CD4-positive, CD25-positive, alpha-beta regulatory T cell (primary cell): Measurements from ENCODE around the gene TTLL13. TPM values are rescaled to one million over a fixed set of nuclear protein-coding genes. Genes with fewer than 3 reads are reported as not detected.
A peak's percentile ranks its signal among the peaks of the same experiment; 100 is the strongest.
"Not testable (repeated sequence)": the region's sequence is repeated elsewhere in the genome, so short reads cannot be mapped to it uniquely, and the experiment has no call there.

Experiments used
- ATAC-seq, 2 donors: fragments of 150-1000 bp; cut with Tn5 transposase; one replicate each; pipeline ENCODE4 v1.10.0; 2021; ENCODE audit warnings: low read depth in 2 of 2, moderate number of reproducible peaks in 2 of 2, moderate library complexity in 1 of 2
- DNase-seq, 3 donors: peaks; one replicate each; pipeline versions ENCODE4 v3.0.0 to v3.0.0-alpha.2; 2012 to 2022; ENCODE audit warnings: mixed read lengths in 1 of 3
- H3K27ac ChIP-seq: one replicate; pipeline ENCODE4 v1.7.0; 2013; ENCODE audit warnings: mild to moderate bottlenecking, low read length; ENCODE audit not compliant: insufficient read depth, poor library complexity, severe bottlenecking
- H3K27me3 ChIP-seq: one replicate; pipeline ENCODE4 v1.7.0; 2013; ENCODE audit warnings: low read length; ENCODE audit not compliant: control insufficient read depth, insufficient read depth
- H3K36me3 ChIP-seq: one replicate; pipeline ENCODE4 v1.7.0; 2013; ENCODE audit warnings: mild to moderate bottlenecking, low read length, moderate library complexity; ENCODE audit not compliant: control insufficient read depth, insufficient read depth
- H3K4me1 ChIP-seq: 2 replicates; pipeline ENCODE4 v1.7.0; 2013; ENCODE audit warnings: mild to moderate bottlenecking, low read length; ENCODE audit not compliant: insufficient read depth, control insufficient read depth, poor library complexity, severe bottlenecking
- H3K4me3 ChIP-seq: one replicate; pipeline ENCODE4 v1.7.0; 2013; ENCODE audit warnings: low read depth, mild to moderate bottlenecking, low read length, moderate library complexity
- H3K9me3 ChIP-seq, 2 experiments: 1 replicate in 1 of 2; 2 replicates in 1 of 2; pipeline ENCODE4 v1.7.0; 2013; ENCODE audit warnings: low read length in 2 of 2, mild to moderate bottlenecking in 1 of 2, moderate library complexity in 1 of 2; ENCODE audit not compliant: control insufficient read depth in 2 of 2
- H3K27ac Mint-ChIP-seq, 3 donors: one replicate each; pipeline ENCODE4 v1.8.0; 2020 to 2022; ENCODE audit warnings: mild to moderate bottlenecking in 3 of 3, mixed read lengths in 3 of 3, moderate library complexity in 2 of 3
- H3K27me3 Mint-ChIP-seq: one replicate; pipeline ENCODE4 v1.8.0; 2022; ENCODE audit warnings: mild to moderate bottlenecking, mixed read lengths
- H3K36me3 Mint-ChIP-seq: one replicate; pipeline ENCODE4 v1.8.0; 2020; ENCODE audit warnings: mixed read lengths
- H3K4me1 Mint-ChIP-seq, 4 donors: one replicate each; pipeline ENCODE4 v1.8.0; 2020 to 2022; ENCODE audit warnings: mixed read lengths in 4 of 4, mild to moderate bottlenecking in 1 of 4
- H3K4me3 Mint-ChIP-seq, 4 donors: one replicate each; pipeline ENCODE4 v1.8.0; 2020 to 2022; ENCODE audit warnings: mild to moderate bottlenecking in 4 of 4, mixed read lengths in 4 of 4, moderate library complexity in 3 of 4
- H3K9me3 Mint-ChIP-seq, 7 donors: one replicate each; pipeline ENCODE4 v1.8.0; 2020 to 2022; ENCODE audit warnings: mixed read lengths in 7 of 7, mild to moderate bottlenecking in 3 of 7, moderate library complexity in 2 of 7
- polyA plus RNA-seq, 4 donors: library from polyadenylated mRNA; unstranded; fragments of 300-500 nt; fragmentation: Illumina TruSeq; gene quantifications; one replicate each; pipeline ENCODE4 v1.2.3, GENCODE V29; 2021
- total RNA-seq: library from RNA; stranded (reverse); gene quantifications from one replicate; pipeline ENCODE4 v1.2.3, GENCODE V29; 2022

The TTLL13 gene
- total and polyA plus RNA-seq, 5 donors from 2014 or later = 0.13 to 0.64 (median 0.21) TPM; not detected in 1

DNA sequence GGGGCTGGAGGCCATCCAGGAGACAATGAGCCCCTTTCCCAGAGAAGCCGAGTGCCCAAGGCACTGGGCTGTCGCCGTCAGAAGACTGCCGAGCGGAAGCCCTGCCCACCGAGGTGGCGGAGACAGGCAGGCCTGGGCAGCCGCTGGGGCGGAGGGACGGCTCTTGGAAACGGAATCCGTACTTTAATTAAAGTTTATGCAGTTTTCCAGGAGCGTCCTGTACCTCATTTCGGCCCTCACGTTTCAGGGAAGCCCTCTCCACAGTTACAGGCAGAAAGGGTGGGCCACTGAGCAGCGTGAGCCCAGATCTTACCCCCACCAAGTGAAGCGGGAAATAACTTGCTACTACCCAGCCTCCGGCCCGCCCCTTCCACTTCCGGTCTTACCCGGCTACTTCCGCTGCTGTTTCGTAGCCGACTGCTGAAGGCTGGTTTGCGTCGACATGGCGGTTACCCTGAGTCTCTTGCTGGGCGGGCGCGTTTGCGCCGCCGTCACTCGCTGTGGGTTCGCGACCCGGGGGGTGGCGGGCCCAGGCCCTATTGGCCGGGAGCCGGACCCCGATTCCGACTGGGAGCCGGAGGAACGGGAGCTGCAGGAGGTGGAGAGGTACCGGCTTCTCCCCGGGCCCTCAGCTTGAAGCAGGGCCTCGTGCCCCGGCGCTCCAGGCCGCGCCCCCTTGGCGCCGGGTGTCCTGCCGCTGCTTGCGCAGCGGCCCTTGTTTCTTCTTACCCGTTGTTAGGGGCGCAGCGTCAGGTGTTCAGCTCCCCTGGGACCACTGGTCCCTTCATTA lies 16.1 kb downstream of the TTLL13 start, which contains the start of gene NGRN:
Gene NGRN (plus strand): TSS at position 402 of the 790 bp plus-strand sequence. CDS start 41 bp downstream, at position 443.
- peaks cover 14% of the 10 kb centered on the region for H3K36me3 ChIP-seq
- no peaks in the 10 kb centered on the region for H3K27me3 ChIP-seq
- Mint-ChIP-seq H3K27ac (peak within 1 kb of the TSS; percentile 98 to 99 (median 99)), H3K36me3 (peaks cover 24% of the 10 kb centered on the region), H3K9me3 (no peaks in the 10 kb centered on the region), H3K4me3 (peak within 1 kb of the TSS; percentile 96 to 99 (median 97)), H3K27me3 (no peaks in the 10 kb centered on the region), H3K4me1 (peaks cover 23 to 63% (median 42%) of the 10 kb centered on the region in 4 donors)
- H3K4me1 ChIP-seq = peaks cover 57% of the 10 kb centered on the region
- H3K9me3 ChIP-seq = no peaks in the 10 kb centered on the region
- peak within 1 kb of the TSS; percentile 98 for H3K27ac ChIP-seq
- ATAC-seq (peak; percentile 91 to 92), DNase-seq (peak; percentile 88 to 97 (median 94))
- peak within 1 kb of the TSS; percentile 90 for H3K4me3 ChIP-seq

DNA sequence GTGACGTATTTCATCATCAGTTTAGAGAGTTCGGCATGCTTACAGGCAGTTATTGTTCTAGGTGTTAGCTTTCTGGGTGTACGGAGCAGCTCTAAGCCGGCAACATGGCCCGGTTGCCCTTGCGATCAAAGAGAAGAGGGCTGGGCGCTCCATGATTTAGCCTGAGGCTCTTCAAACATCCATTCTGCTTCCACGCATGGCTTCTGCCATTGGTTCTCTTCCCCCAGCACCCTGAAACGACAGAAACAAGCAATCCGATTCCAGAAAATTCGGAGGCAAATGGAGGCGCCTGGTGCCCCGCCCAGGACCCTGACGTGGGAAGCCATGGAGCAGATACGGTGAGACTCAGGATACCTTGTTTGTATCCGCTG lies 16.7 kb downstream of the TTLL13 start:
- ATAC-seq (peak; percentile 15 to 21), DNase-seq (peak in 1 of 3 donors; percentile 42)
- Histone ChIP-seq H3K27ac (peak overlapping the region; percentile 98), H3K36me3 (peaks cover 20% of the 10 kb centered on the region), H3K27me3 (no peaks in the 10 kb centered on the region), H3K4me3 (peak overlapping the region; percentile 90), H3K9me3 (no peaks in the 10 kb centered on the region), H3K4me1 (peaks cover 62% of the 10 kb centered on the region)
- peak overlapping the region; percentile 96 to 99 (median 97) for H3K4me3 Mint-ChIP-seq
- no peaks in the 10 kb centered on the region for H3K9me3 Mint-ChIP-seq
- no peaks in the 10 kb centered on the region for H3K27me3 Mint-ChIP-seq
- peaks cover 25 to 69% (median 45%) of the 10 kb centered on the region in 4 donors for H3K4me1 Mint-ChIP-seq
- H3K36me3 Mint-ChIP-seq = peaks cover 27% of the 10 kb centered on the region
- peak overlapping the region; percentile 98 to 99 (median 99) for H3K27ac Mint-ChIP-seq

DNA sequence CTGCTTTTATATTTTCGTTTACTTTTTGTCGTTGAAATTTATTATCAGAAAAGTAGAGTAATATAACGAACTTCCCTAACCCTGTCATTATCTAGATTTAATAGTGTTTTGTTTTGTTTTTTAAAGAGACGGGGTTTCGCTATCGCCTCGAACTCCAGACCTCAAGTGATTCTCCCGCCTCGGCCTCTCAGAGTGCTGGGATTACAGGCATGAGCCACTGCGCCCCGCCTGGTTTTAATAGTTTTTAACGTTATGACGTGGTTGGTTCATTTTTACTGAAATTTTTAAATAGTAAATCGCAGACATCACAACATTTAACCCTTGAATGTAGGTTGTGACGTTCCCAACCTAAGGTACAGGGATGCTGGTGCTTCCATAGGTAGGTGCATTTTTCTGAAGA lies 17.1 kb downstream of the TTLL13 start:
- Mint-ChIP-seq H3K9me3 (no peaks in the 10 kb centered on the region), H3K27me3 (no peaks in the 10 kb centered on the region), H3K4me3 (peak overlapping the region; percentile 96 to 99 (median 97)), H3K27ac (peak overlapping the region; percentile 98 to 99 (median 99)), H3K4me1 (peaks cover 25 to 73% (median 47%) of the 10 kb centered on the region in 4 donors), H3K36me3 (peaks cover 31% of the 10 kb centered on the region)
- ATAC-seq (no peak), DNase-seq (peak in 2 of 3 donors; percentile 15 to 19)
- Histone ChIP-seq H3K27me3 (no peaks in the 10 kb centered on the region), H3K36me3 (peaks cover 24% of the 10 kb centered on the region), H3K4me3 (peak overlapping the region; percentile 90), H3K27ac (peak overlapping the region; percentile 98), H3K9me3 (no peaks in the 10 kb centered on the region), H3K4me1 (peaks cover 67% of the 10 kb centered on the region)

DNA sequence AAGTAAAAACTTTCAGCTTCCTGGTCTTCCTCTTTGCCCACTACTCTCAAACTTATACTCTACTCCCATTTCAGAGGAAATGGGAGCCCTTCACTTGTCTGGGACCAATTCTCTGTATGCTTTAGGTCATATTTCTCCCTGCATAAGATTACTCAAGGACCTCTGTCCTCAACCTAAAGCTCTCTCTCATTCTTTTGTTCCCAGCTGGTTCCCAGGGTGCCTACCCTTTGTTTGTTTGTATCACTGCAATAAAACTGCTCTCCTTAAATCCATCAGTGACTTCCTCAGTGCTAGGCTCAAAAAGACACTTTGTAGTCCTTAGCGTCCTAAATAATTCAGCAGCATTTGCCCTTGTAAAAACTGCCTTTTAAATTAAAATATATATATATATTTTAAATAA lies 19.1 kb downstream of the TTLL13 start:
- Mint-ChIP-seq H3K4me1 (peaks cover 32 to 87% (median 60%) of the 10 kb centered on the region in 4 donors), H3K4me3 (peak overlapping the region; percentile 96 to 99 (median 97)), H3K9me3 (no peaks in the 10 kb centered on the region), H3K36me3 (peaks cover 32% of the 10 kb centered on the region), H3K27me3 (no peaks in the 10 kb centered on the region), H3K27ac (peak overlapping the region in 2 of 3 donors; percentile 52 to 56)
- Histone ChIP-seq H3K4me3 (peak overlapping the region; percentile 90), H3K9me3 (no peaks in the 10 kb centered on the region), H3K36me3 (peaks cover 43% of the 10 kb centered on the region), H3K4me1 (peaks cover 69% of the 10 kb centered on the region), H3K27me3 (no peaks in the 10 kb centered on the region), H3K27ac (no peak overlapping the region)
- ATAC-seq (no peak), DNase-seq (no peak)

DNA sequence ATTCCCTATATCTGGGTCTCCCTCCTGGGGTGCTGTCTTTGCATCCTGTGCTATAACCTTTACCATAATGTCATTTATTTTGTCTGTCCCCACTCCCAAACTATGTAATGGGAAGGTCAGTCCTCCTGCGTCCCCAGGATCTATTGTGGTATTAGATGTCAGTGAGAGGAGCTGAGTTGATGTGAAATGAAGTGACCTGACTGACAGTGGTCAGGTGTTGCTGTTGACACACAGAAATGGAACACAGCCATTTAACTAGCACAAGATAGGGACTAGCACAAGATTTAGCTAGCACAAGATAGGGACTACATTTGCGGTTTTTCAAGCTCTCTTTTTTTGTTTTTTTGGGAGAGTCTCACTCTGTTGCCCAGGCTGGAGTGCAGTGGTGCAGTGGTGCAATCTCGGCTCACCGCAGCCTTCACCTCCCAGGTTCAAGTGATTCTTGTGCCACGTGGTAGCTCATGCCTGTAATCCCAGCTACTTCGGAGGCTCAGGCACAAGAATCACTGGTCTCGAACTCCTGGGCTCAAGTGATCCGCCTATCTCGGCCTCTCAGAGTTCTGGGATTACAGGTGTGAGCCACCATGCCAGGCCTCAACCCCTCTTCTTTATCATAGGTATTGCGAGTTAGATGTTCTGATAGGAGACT lies 21.3 kb downstream of the TTLL13 start:
- no peak for DNase-seq
- Histone ChIP-seq H3K27ac (no peak overlapping the region), H3K27me3 (no peaks in the 10 kb centered on the region), H3K9me3 (no peaks in the 10 kb centered on the region), H3K36me3 (peaks cover 47% of the 10 kb centered on the region), H3K4me3 (no peak overlapping the region), H3K4me1 (peaks cover 57% of the 10 kb centered on the region)
- Mint-ChIP-seq H3K4me1 (peaks cover 32 to 78% (median 51%) of the 10 kb centered on the region in 4 donors), H3K4me3 (peak overlapping the region in 3 of 4 donors; percentile 47 to 79 (median 72)), H3K9me3 (no peaks in the 10 kb centered on the region), H3K27me3 (no peaks in the 10 kb centered on the region), H3K27ac (peak overlapping the region; percentile 34 to 95 (median 65)), H3K36me3 (peaks cover 41% of the 10 kb centered on the region)
- no peak for ATAC-seq

DNA sequence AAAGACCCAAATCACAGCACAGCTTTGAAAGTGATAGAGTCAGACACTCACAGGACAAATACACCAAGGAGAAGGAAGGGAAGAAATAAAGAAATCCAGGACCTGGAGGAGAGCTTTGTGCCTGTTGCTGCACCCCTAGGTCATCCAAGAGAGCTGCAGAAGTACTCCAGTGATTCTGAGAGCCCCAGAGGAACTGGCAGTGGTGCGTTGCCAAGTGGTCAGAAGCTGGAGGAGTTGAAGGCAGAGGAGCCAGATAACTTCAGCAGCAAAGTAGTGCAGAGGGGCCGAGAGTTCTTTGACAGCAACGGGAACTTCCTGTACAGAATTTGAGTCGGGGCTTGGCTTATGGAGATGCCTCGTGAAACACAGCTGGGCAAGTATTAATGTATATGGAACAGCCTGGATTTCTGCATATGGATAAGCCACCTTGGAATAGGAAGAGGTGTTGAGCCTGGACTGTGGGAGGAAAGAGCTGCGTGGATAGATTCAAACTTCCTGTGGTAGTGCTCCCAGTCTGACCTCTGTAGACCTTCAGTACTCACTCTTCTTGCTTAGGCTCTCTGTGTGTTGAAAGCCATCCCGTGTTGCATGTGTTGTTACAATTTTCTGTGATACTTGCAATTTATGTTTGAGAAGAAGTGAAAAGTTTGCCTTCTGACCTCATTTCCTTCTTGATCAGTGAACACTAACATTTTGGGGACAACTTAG lies 22.3 kb downstream of the TTLL13 start:
- Mint-ChIP-seq H3K27me3 (no peaks in the 10 kb centered on the region), H3K27ac (peak overlapping the region in 2 of 3 donors; percentile 10 to 64), H3K9me3 (no peaks in the 10 kb centered on the region), H3K4me3 (peak overlapping the region in 2 of 4 donors; percentile 5 to 32), H3K4me1 (peaks cover 29 to 71% (median 48%) of the 10 kb centered on the region in 4 donors), H3K36me3 (peaks cover 45% of the 10 kb centered on the region)
- no peak for DNase-seq
- no peaks in the 10 kb centered on the region for H3K27me3 ChIP-seq
- H3K36me3 ChIP-seq = peaks cover 48% of the 10 kb centered on the region
- H3K4me1 ChIP-seq = peaks cover 51% of the 10 kb centered on the region
- no peak for ATAC-seq
- H3K4me3 ChIP-seq = no peak overlapping the region
- no peaks in the 10 kb centered on the region for H3K9me3 ChIP-seq
- no peak overlapping the region for H3K27ac ChIP-seq

DNA sequence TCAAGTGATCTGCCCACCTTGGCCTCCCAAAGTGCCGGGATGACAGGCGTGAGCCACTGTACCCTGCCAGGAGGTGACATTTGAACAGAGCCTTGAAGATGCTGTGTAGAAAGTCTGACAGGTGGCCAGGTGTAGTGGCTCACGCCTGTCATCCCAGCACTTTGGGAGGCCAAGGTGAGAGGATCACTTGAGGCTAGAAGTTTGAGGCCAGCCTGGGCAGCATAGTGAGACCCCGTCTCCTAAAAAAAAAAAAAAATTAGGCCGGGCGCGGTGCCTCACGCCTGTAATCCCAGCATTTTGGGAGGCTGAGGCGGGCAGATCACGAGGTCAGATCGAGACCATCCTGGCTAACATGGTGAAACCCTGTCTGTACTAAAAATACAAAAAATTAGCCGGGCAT lies 29.1 kb downstream of the TTLL13 start:
- not testable (repeated sequence) for ATAC-seq, H3K9me3 ChIP-seq, H3K27ac Mint-ChIP-seq, H3K4me1 ChIP-seq, H3K4me1 Mint-ChIP-seq, H3K27ac ChIP-seq, H3K4me3 ChIP-seq, DNase-seq, H3K27me3 ChIP-seq, H3K4me3 Mint-ChIP-seq, H3K9me3 Mint-ChIP-seq, H3K36me3 ChIP-seq, H3K27me3 Mint-ChIP-seq
- H3K36me3 Mint-ChIP-seq = peaks cover 16% of the 10 kb centered on the region
